Activated CD8-positive, alpha-beta memory T cell treated with anti-CD3 and anti-CD28 coated beads, Interleukin-2, amount 10 ng/mL, durations not matched to agents 7 days and 5 days (primary cell): ENCODE measurements around the gene MUC21. TPM values are rescaled to one million over a fixed set of nuclear protein-coding genes. Genes with fewer than 3 reads are reported as not detected.
"Not testable (repeated sequence)": the region's sequence is repeated elsewhere in the genome, so short reads cannot be mapped to it uniquely, and the experiment has no call there.

Experiments used
- ATAC-seq: fragments of 150-1000 bp; cut with Tn5 transposase; one replicate; pipeline ENCODE4 v1.10.0; 2021; ENCODE audit warnings: moderate library complexity
- CTCF ChIA-PET: fragments of 350-600 bp; sonication (Branson Sonifier 250); formaldehyde crosslinking; loops from one replicate; lab custom pipeline; 2021; ENCODE audit warnings: antibody characterized with exemption; lab: Charles Lee
- DNase-seq: peaks from one replicate; pipeline ENCODE4 v3.0.0-alpha.2; 2020
- H3K27ac Mint-ChIP-seq: one replicate; pipeline ENCODE4 v1.8.0; 2021; ENCODE audit warnings: mild to moderate bottlenecking, mixed read lengths
- H3K27me3 Mint-ChIP-seq: one replicate; pipeline ENCODE4 v1.8.0; 2021; ENCODE audit warnings: mixed read lengths
- H3K36me3 Mint-ChIP-seq: one replicate; pipeline ENCODE4 v1.8.0; 2021; ENCODE audit warnings: mild to moderate bottlenecking, mixed read lengths
- H3K4me1 Mint-ChIP-seq: one replicate; pipeline ENCODE4 v1.8.0; 2021; ENCODE audit warnings: mixed read lengths
- H3K4me3 Mint-ChIP-seq: one replicate; pipeline ENCODE4 v1.8.0; 2021; ENCODE audit warnings: mild to moderate bottlenecking, moderate library complexity, mixed read lengths
- H3K9me3 Mint-ChIP-seq: one replicate; pipeline ENCODE4 v1.8.0; 2022; ENCODE audit warnings: low read depth, mixed read lengths
- total RNA-seq, 2 experiments: library from RNA; stranded (reverse); gene quantifications; one replicate each; pipeline ENCODE4 v1.2.3, GENCODE V29; 2021

MUC21 gene
- total RNA-seq, 2 experiments from 2014 or later, result not detected

GRCh38 chr6:31004794-31005193 is 21.3 kb downstream of the MUC21 start:
- ATAC-seq (no peak), DNase-seq (no peak)
- Mint-ChIP-seq H3K27me3 (peaks cover 37% of the 10 kb centered on the region), H3K4me1 (peaks cover 2% of the 10 kb centered on the region), H3K9me3 (no peaks in the 10 kb centered on the region), H3K4me3 (no peak overlapping the region), H3K27ac (no peak overlapping the region), H3K36me3 (no peaks in the 10 kb centered on the region)
- CTCF ChIA-PET, result no interaction called here

- Mint-ChIP-seq H3K4me3 (no peak overlapping the region), H3K9me3 (no peaks in the 10 kb centered on the region), H3K27ac (no peak overlapping the region), H3K27me3 (peaks cover 37% of the 10 kb centered on the region), H3K36me3 (no peaks in the 10 kb centered on the region), H3K4me1 (peaks cover 2% of the 10 kb centered on the region)
- DNase-seq (no peak), ATAC-seq (no peak)
- CTCF ChIA-PET, result no interaction called here
These were observed 21.9 kb downstream of the MUC21 start for GRCh38 chr6:31005249-31006020.

GRCh38 chr6:31007694-31008093 is 24.2 kb downstream of the MUC21 start:
- ATAC-seq, result no peak
- Mint-ChIP-seq H3K9me3 (no peaks in the 10 kb centered on the region), H3K36me3 (no peaks in the 10 kb centered on the region), H3K27ac (no peak overlapping the region), H3K4me3 (no peak overlapping the region), H3K4me1 (peaks cover 2% of the 10 kb centered on the region), H3K27me3 (peaks cover 44% of the 10 kb centered on the region)
- DNase-seq, result no peak
- CTCF ChIA-PET, result no interaction called here

GRCh38 chr6:31008165-31008564 is 24.6 kb downstream of the MUC21 start:
- H3K27ac Mint-ChIP-seq, result no peak overlapping the region
- no peaks in the 10 kb centered on the region for H3K36me3 Mint-ChIP-seq
- no peak for ATAC-seq
- CTCF ChIA-PET, result no interaction called here
- DNase-seq, result no peak
- no peaks in the 10 kb centered on the region for H3K9me3 Mint-ChIP-seq
- no peak overlapping the region for H3K4me3 Mint-ChIP-seq
- H3K27me3 Mint-ChIP-seq, result peaks cover 46% of the 10 kb centered on the region
- H3K4me1 Mint-ChIP-seq, result peaks cover 2% of the 10 kb centered on the region

- CTCF ChIA-PET, result no interaction called here
These were observed 26.2 kb downstream of the MUC21 start for GRCh38 chr6:31009731-31010130.

GRCh38 chr6:31010393-31011060 is 27.0 kb downstream of the MUC21 start, which contains the start of gene MUC22:
MUC22 (plus strand) TSS chr6:31010474; CDS start chr6:31010707, 233 bp downstream.
- Mint-ChIP-seq H3K4me1 (no peaks in the 10 kb centered on the region), H3K36me3 (no peaks in the 10 kb centered on the region), H3K9me3 (no peaks in the 10 kb centered on the region), H3K4me3 (no peak within 1 kb of the TSS), H3K27me3 (peaks cover 56% of the 10 kb centered on the region), H3K27ac (no peak within 1 kb of the TSS)
- ATAC-seq (no peak), DNase-seq (no peak)
- CTCF ChIA-PET, result no interaction called here

More at GRCh38 chr6:31009731-31010130, 26.2 kb downstream of the MUC21 start:
- H3K9me3 Mint-ChIP-seq, result no peaks in the 10 kb centered on the region
- DNase-seq, result no peak
- H3K4me1 Mint-ChIP-seq, result no peaks in the 10 kb centered on the region
- H3K27me3 Mint-ChIP-seq, result peaks cover 57% of the 10 kb centered on the region
- ATAC-seq, result no peak
- no peaks in the 10 kb centered on the region for H3K36me3 Mint-ChIP-seq
- no peak overlapping the region for H3K27ac Mint-ChIP-seq
- H3K4me3 Mint-ChIP-seq, result no peak overlapping the region

GRCh38 chr6:31011153-31011552 is 27.6 kb downstream of the MUC21 start:
- H3K27me3 Mint-ChIP-seq, result peaks cover 57% of the 10 kb centered on the region
- CTCF ChIA-PET, result no interaction called here
- H3K9me3 Mint-ChIP-seq, result no peaks in the 10 kb centered on the region
- ATAC-seq (no peak), DNase-seq (no peak)
- no peaks in the 10 kb centered on the region for H3K4me1 Mint-ChIP-seq
- no peak overlapping the region for H3K4me3 Mint-ChIP-seq
- H3K36me3 Mint-ChIP-seq, result no peaks in the 10 kb centered on the region
- no peak overlapping the region for H3K27ac Mint-ChIP-seq

GRCh38 chr6:31016659-31017299 is 33.3 kb downstream of the MUC21 start:
- Mint-ChIP-seq H3K27ac (no peak overlapping the region), H3K4me1 (no peaks in the 10 kb centered on the region), H3K36me3 (no peaks in the 10 kb centered on the region), H3K27me3 (peaks cover 47% of the 10 kb centered on the region), H3K9me3 (no peaks in the 10 kb centered on the region), H3K4me3 (no peak overlapping the region)
- CTCF ChIA-PET, result no interaction called here
- DNase-seq, result no peak
- ATAC-seq, result no peak

- H3K36me3 Mint-ChIP-seq, CTCF ChIA-PET, H3K4me1 Mint-ChIP-seq, H3K9me3 Mint-ChIP-seq, ATAC-seq, H3K4me3 Mint-ChIP-seq, DNase-seq, H3K27ac Mint-ChIP-seq: not testable (repeated sequence)
- peaks cover 46% of the 10 kb centered on the region for H3K27me3 Mint-ChIP-seq
These were observed 33.9 kb downstream of the MUC21 start for GRCh38 chr6:31017436-31017835.

GRCh38 chr6:31020057-31020456 is 36.5 kb downstream of the MUC21 start:
- DNase-seq (no peak), ATAC-seq (no peak)
- no peaks in the 10 kb centered on the region for H3K4me1 Mint-ChIP-seq
- H3K27me3 Mint-ChIP-seq, result peaks cover 41% of the 10 kb centered on the region
- no peaks in the 10 kb centered on the region for H3K9me3 Mint-ChIP-seq
- no peak overlapping the region for H3K4me3 Mint-ChIP-seq
- CTCF ChIA-PET, result no interaction called here
- H3K27ac Mint-ChIP-seq, result no peak overlapping the region
- no peaks in the 10 kb centered on the region for H3K36me3 Mint-ChIP-seq

GRCh38 chr6:31020631-31021255 is 37.2 kb downstream of the MUC21 start:
- DNase-seq, H3K4me3 Mint-ChIP-seq, H3K4me1 Mint-ChIP-seq, ATAC-seq, H3K36me3 Mint-ChIP-seq, H3K27ac Mint-ChIP-seq, H3K9me3 Mint-ChIP-seq: not testable (repeated sequence)
- CTCF ChIA-PET, result interaction anchor here (0.6 kb wide), 1 partner anchor 65 kb away, joined by 3 read pairs; no protein-coding TSS in a partner anchor
- peaks cover 36% of the 10 kb centered on the region for H3K27me3 Mint-ChIP-seq

- ATAC-seq, H3K9me3 Mint-ChIP-seq, H3K27ac Mint-ChIP-seq, H3K36me3 Mint-ChIP-seq, H3K4me3 Mint-ChIP-seq, DNase-seq, H3K4me1 Mint-ChIP-seq: not testable (repeated sequence)
- CTCF ChIA-PET, result interaction anchor here (0.6 kb wide), 1 partner anchor 66 kb away, joined by 3 read pairs; no protein-coding TSS in a partner anchor
- peaks cover 33% of the 10 kb centered on the region for H3K27me3 Mint-ChIP-seq
These were observed 38.4 kb downstream of the MUC21 start for GRCh38 chr6:31021705-31022531.
